ENCODE data around the gene CST3. TPM values are rescaled to one million over a fixed set of nuclear protein-coding genes. Genes with fewer than 3 reads are reported as not detected.

The CST3 gene
- polyA plus RNA-seq, 3 donors, result 120 to 175 (median 175) TPM

DNA sequence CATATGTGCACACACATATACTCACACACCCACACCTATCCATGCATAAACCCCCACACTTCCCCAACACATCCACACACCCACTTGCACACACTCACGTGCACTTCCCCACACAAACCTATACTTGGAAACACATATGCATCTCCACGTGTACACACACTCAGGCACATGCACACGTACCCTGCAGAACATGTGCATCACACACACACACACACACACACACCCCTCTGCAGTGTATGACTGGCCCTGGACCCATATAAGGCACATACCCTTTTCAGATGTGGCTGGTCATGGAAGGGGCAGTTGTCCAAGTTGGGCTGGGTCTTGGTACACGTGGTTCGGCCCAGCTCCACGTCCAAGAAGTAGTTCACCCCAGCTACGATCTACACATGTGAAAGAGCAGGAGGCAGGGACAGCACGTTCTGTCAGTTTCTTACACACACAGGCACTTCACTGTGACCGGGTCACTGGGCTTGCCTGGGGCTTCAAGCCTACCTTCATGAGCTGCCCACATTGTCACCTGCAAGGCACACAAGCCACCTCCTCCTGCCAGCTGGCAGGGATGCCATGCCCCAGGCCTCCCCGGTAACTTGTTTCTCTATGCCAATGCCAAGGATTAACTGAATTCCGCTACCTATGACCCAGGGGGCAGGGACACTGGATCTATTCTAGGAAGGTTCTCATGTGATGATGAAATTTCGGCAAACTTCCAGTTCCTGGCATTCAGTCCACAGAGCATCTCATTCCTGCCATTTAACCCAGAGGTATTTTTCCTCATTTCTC lies 2.6 kb downstream of the CST3 start:
- no peak for DNase-seq (ENCODE audit: extremely low read depth in 1 of 11, low read depth in 9 of 11, low spot score in 4 of 11)

DNA sequence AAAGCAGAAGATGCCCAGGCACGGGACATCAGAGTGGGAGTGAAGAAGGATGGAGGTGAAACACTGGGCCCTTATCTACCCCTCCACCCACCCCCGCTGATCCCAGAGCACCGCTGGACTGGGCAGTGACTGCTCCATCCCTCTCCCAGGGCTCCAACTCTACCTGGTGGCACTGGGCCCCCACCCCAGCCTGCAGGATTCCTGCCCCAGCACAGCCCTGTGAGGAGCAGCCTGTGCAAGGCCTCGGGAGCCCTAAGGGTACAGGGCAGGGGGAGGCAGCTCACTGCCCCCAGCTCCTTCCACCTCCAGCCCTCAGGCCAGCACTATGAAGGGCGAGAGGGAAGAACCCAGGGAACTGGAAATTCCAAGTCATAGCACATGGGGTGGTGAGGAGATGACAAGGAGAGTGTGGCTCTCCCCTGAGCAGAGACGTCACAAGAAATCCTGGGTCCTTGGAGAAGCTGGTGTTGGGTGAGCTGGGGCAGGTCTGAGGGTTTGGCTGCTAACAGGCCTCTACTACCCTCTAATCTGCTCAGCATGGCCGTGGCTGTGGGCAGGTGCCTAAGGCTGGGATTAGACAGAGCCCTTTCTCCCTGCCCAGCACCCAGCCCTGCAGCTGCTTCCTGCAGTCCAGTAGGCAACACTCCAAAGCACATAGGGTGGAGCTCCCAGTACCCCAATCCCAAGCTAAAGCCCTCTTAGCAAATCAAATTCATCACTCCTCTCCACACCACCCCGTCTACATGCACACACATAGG lies 3.5 kb downstream of the CST3 start:
- no peak for DNase-seq (ENCODE audit: extremely low read depth in 1 of 11, low read depth in 9 of 11, low spot score in 4 of 11)

GRCh38 chr20:23632711-23633573 lies 4.8 kb downstream of the CST3 start:
- no peak for DNase-seq (ENCODE audit: extremely low read depth in 1 of 11, low read depth in 9 of 11, low spot score in 4 of 11)

DNA sequence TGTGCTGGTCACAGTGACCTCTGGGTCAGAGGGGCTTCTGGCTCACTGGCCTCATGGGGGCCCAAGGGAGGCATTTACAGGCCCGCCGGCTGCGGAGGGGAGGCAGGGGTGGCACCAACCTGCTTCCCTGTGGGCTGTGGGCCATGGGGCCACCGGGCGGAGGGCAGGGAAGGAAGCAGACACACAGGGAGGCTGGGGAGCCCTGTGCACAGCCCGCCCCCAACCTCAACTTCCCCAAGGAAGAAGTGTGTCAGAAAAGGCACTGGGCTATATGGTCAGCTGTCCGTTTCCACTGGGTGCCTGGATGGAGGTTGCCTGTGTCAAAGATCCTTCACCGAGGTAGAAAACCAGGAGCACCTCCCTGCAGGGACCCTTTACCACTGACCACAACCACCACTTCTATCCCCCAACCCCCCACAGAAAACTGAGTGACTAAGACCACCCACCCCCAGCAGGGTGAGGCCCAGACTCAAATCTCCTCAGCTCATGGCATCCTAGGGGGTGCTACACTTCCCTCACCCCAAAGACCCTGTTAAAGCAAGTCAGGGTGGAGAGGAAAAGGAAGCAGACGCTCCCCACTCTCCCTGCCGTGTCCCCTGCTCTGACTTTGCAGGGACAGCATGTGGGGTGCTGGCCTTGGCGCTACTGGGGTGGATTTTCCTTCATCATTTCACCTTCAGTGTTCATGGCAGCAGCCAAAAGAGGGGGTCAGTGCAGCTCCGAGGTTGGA lies 5.6 kb downstream of the CST3 start:
- DNase-seq (ENCODE audit: extremely low read depth in 1 of 11, low read depth in 9 of 11, low spot score in 4 of 11), result no peak

DNA sequence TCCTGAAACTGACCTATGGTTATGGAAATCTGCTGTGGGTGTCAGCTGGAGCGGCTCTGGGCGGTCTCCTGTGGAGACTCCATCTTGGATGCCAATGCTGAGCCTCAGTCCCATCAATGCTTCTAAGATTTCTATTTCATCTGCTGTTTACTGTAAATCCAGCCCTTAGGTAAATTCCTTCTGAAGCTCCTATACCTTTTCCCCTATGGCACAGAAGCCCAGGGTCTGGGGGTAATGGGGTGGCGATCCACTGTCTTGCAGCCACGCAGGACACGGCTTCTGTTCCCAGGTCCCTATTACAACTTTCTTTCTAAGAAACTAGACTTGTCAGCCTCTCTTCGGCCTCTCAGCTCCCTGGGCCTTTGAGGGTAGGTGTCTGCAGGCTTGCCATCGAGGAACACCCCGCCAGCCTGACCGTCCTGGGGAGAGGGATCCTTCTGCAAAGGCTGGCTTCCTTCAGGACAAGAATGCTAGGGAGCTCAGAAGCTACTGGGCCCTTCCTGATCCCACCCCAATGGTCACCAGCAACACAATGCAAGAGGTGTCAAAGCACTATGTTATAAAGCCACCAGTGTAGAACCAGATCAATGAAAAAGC lies 6.4 kb downstream of the CST3 start:
- DNase-seq (ENCODE audit: extremely low read depth in 1 of 11, low read depth in 9 of 11, low spot score in 4 of 11), result no peak

DNA sequence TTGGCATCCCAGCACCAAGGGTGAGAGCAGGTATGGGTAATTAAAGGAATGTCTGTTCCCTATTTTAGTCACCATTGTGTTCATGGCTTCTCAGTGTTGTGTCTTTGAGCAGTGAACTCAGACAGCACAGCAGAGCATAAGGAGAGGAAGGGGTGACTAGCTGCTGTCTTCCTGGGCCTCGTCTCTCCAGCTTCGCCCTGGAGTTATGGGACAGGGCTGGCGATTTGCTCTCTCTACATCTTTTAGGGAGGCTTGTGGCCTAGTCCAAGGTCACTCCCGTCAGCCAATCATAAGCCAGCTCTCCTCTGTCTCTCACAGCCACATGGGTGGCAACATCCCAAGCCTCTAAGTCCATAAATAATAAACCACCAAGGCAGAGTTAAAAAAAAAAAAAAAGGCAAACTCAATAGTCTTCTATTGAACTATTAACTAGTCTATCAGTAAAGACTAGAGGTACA lies 7.3 kb downstream of the CST3 start:
- DNase-seq (ENCODE audit: extremely low read depth in 1 of 11, low read depth in 9 of 11, low spot score in 4 of 11), result no peak

DNA sequence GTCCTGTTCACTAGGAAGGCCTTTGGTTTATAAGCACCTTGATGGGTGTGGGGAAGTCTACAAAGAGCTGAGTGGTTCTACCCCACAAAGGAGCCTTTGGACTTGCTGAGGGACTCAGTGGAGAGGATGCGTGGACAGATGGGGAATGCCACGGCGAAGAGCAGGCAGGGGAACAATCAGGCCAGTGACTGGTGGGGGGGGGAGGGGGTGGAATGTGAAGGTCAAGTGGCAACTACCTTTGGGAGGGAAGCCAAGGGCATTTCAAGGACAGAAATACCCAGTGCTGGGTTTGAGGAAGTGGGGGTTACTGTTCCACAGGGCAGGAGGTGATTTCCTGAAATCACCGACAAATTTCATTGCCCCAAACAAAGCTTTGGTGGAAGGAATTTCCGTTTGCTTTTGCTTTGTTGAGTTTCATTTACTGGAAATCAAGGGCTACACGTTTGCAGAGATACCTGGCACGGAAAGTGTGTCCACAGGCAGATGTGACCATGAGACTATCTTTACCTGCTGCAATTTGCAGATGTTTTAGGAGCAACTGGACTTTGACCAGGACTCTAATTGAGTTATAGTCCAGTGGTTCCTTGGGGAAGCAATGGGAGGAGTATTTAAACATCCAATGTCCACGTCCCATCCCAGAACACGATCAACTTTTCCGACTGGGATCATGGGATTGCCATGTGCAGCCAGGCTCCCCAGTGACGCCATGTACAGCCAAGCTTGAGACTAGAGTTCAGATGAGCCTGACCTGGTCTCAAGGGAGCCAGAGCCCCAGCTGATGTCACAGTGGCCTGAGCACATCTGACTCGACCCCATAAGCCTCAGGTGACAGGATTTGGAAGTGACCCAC lies 8.0 kb downstream of the CST3 start:
- no peak for DNase-seq (ENCODE audit: extremely low read depth in 1 of 11, low read depth in 9 of 11, low spot score in 4 of 11)

DNA sequence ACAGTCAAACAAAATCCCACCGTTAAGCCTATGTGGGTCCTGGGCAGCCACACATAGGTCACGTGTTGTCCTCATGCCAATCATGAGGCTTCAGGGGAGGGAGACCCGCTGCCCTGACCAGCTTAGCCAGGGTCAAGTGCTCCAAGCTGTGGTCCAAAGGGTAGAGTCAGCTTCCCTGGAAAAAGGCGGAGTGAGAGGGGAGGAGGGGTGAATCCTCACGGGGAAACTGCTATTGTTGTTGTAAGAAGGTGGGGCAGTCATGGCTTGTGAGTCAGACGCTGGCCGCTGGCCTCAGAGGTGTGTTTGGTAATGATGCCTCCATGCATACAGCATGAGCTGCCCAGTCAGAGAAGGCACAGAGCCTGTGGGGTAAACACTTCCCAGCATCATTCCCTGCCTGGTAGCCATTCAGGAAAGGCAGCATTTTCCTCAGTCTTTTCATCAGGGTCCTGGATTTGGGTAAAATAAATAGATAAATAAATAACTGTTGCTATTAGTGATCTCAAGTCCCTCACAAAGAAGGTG lies 8.7 kb downstream of the CST3 start:
- no peak for DNase-seq (ENCODE audit: extremely low read depth in 1 of 11, low read depth in 9 of 11, low spot score in 4 of 11)

- no peak for DNase-seq (ENCODE audit: extremely low read depth in 1 of 11, low read depth in 9 of 11, low spot score in 4 of 11)
Observed at GRCh38 chr20:23628402-23629016, 9.2 kb downstream of the CST3 start.

- no peak for DNase-seq (ENCODE audit: extremely low read depth in 1 of 11, low read depth in 9 of 11, low spot score in 4 of 11)
Observed at GRCh38 chr20:23627501-23627900, 10.3 kb downstream of the CST3 start.

DNA sequence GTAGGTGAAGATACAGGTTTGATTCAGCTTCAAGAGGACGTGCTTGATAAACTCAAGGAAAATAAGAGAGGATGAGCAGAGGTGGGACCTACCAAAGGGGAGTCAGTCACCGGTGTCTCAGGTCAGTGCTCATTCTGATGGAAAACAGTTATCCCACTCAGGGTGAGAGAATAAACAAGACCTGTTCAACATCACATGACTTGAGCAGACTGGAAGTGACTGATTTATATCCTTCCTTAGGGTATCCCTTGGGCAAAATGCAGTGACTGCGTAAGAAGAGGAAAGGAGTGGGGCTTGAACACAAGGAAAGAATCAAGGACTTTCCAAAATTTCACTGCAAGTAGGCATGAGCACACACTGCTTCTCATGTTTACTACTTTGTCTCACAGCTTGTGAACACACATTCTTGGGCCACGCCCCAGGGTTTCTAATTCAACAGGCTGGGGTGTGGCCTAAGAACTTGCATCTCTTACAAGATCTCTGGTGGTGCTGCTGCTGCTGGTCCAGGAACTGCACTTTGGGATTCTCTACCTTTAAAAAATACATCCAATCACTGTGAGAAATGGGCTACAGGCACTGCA lies 11.6 kb downstream of the CST3 start:
- no peak for DNase-seq (ENCODE audit: extremely low read depth in 1 of 11, low read depth in 9 of 11, low spot score in 4 of 11)

DNA sequence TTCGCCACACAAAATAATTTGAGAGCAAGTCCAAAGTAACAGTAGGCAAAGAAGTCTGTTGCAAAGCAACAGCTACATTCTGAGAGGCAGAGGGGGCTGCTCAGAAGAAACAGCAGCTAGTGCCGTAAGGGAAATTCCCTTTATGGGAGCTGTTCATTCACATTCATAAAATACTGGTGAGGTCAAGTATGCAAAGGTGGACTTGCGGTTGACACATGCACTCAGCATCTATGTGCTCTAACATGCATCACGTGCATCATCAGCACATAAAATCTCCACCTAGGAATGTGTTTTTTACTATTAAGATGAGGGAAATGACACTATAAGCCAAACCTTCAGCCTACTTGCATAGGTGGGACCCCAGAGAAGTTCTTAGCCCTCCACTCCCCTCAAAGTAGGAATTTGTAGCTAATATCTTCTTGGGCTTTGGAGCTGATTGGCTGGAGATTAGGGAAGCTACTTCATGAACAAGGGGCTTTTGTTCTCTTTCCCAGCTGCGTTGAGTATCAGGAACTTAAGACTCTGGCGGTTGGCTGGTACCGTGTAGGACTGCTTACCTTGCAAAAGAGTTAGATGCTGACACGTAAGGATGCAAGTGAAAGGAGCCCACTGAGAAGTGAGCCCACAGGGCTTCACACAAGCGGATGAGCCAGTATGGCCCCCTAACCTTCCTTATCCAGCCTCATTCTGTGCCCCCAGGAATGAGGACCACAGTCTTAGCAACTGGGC lies 12.4 kb downstream of the CST3 start:
- no peak for DNase-seq (ENCODE audit: extremely low read depth in 1 of 11, low read depth in 9 of 11, low spot score in 4 of 11)

DNA sequence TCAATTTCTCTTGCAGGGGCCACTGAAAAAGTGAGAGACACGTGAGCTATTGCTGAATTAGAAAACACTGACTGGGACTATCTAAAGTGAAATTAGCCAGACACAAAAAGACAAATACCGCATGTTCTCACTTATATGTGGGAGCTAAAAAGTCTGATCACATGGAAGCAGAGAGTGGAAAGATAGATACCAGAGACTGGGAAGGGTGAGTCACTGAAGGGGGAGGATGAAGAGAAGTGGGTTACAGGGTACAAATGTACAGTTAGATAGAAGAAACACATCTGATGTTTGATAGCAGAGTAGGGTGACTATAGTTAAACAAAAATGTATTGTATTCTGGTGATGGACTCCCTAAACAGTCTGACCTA lies 13.4 kb downstream of the CST3 start:
- DNase-seq (ENCODE audit: extremely low read depth in 1 of 11, low read depth in 9 of 11, low spot score in 4 of 11), result no peak

GRCh38 chr20:23623666-23624323 lies 14.0 kb downstream of the CST3 start:
- DNase-seq (ENCODE audit: extremely low read depth in 1 of 11, low read depth in 9 of 11, low spot score in 4 of 11), result no peak

DNA sequence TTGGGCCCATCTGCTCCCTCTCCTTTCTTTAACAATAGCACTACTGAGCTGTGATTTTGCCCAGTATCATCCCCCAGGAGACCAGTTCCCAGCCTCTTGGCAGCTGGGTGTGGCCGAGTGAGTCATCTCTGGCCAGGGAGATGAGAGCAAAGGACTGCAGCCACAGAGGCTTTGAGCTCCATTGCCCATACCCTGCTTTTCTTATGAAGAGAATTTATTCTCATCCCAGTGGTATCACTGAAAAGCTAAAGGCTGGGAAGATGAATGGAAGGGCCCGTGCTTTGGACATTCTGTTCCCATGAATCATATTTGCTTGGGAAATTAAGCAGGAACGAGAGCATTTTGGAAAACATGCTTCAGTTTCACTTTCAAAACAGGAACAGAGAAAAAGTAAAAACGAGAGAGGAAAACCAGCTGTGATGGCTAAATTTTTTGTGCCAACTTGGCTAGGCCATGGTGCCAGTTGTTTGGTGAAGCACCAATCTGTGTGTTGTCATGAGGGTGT lies 14.9 kb downstream of the CST3 start:
- no peak for DNase-seq (ENCODE audit: extremely low read depth in 1 of 11, low read depth in 9 of 11, low spot score in 4 of 11)

Measured in renal cortex interstitium (tissue), 11 donors.